Astrocyte of the cerebellum (primary cell): ENCODE data around the gene SLC66A1.

Source experiments
- DNase-seq: peaks from one replicate; pipeline ENCODE4 v3.0.0-alpha.2; 2011; ENCODE audit warnings: low read depth
- H3K4me3 ChIP-seq: 2 replicates; pipeline ENCODE4 v1.5.1; 2011; ENCODE audit warnings: mild to moderate bottlenecking, low read depth, low read length, moderate library complexity
- in situ Hi-C: cut with HindIII; loops from 2 replicates; pipeline ENCODE4 v1.10.0; 2017; ENCODE audit warnings: low sequenced_read_pairs
- TF ChIP-seq, protein P1 (sequence below): IDR thresholded peaks from 2 replicates; pipeline ENCODE4 v1.5.1; 2012; ENCODE audit warnings: low read length, low read depth, moderate library complexity, mild to moderate bottlenecking; ENCODE audit errors: missing control alignments

The SLC66A1 gene

DNA sequence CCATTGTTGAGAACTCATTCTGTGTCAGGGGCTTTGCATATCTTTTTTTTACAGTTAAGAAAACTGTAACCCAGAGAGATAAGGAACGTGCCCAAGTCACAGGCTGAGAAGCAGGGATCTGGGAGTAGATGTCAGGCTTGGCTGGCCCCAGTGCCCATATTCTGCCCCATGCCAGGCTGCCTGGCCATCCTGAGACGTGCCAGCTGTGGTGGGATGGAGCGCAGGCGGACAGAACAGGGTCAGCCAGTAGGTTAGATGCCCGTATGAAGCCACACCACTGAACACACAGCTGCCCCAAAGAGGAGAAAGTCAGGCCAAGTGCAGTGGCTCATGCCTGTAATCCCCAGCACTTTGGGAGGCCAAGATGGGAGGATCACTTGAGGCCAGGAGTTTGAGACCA is 55.9 kb downstream of the SLC66A1 start:
- H3K4me3 ChIP-seq: no peak overlapping the region
- in situ Hi-C loops: no loop called here
- no peak for DNase-seq
- TF ChIP-seq, protein P1, sequence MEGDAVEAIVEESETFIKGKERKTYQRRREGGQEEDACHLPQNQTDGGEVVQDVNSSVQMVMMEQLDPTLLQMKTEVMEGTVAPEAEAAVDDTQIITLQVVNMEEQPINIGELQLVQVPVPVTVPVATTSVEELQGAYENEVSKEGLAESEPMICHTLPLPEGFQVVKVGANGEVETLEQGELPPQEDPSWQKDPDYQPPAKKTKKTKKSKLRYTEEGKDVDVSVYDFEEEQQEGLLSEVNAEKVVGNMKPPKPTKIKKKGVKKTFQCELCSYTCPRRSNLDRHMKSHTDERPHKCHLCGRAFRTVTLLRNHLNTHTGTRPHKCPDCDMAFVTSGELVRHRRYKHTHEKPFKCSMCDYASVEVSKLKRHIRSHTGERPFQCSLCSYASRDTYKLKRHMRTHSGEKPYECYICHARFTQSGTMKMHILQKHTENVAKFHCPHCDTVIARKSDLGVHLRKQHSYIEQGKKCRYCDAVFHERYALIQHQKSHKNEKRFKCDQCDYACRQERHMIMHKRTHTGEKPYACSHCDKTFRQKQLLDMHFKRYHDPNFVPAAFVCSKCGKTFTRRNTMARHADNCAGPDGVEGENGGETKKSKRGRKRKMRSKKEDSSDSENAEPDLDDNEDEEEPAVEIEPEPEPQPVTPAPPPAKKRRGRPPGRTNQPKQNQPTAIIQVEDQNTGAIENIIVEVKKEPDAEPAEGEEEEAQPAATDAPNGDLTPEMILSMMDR: no peak

GRCh38 chr1:19368964-19369363 is 56.8 kb downstream of the SLC66A1 start:
- TF ChIP-seq, protein P1: no peak
- in situ Hi-C loops: no loop called here
- DNase-seq: no peak

DNA sequence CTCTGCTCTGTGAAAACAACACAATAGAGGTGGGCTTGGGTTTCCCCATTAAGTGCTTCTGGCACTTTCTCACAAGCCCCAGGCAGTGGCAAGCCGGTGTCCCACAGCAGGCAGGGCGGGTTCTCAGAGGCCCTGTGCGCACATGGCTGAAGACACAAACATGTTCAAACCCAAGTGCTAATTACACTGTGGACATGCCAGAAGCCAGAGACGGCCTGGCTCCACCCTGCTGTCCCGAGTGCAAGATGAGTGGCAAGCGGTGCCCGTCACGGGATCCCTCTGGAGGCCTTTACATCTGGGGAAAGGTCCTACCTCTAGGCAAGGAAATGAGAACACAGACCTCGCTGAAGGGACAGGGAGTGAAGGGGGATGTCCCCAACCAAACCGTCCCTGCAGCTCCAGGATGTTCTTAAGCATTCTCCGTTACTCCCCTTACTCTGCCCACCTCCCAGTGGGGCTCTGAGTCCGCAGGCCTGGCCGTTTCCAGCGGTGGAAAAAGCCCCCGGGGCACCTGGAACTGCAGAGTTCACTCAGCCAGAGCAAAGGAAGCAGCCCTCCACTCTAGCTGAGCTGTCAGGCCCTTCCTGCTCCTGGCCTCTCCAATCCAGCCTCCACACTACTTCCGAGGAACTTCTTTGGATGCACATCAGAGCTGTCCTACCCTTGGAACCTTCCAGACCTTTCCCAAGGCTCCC is 57.4 kb downstream of the SLC66A1 start:
- no peak for DNase-seq
- TF ChIP-seq, protein P1: no peak
- in situ Hi-C loops: no loop called here
- H3K4me3 ChIP-seq: no peak overlapping the region

More at GRCh38 chr1:19368964-19369363, 56.8 kb downstream of the SLC66A1 start:
- H3K4me3 ChIP-seq: no peak overlapping the region

DNA sequence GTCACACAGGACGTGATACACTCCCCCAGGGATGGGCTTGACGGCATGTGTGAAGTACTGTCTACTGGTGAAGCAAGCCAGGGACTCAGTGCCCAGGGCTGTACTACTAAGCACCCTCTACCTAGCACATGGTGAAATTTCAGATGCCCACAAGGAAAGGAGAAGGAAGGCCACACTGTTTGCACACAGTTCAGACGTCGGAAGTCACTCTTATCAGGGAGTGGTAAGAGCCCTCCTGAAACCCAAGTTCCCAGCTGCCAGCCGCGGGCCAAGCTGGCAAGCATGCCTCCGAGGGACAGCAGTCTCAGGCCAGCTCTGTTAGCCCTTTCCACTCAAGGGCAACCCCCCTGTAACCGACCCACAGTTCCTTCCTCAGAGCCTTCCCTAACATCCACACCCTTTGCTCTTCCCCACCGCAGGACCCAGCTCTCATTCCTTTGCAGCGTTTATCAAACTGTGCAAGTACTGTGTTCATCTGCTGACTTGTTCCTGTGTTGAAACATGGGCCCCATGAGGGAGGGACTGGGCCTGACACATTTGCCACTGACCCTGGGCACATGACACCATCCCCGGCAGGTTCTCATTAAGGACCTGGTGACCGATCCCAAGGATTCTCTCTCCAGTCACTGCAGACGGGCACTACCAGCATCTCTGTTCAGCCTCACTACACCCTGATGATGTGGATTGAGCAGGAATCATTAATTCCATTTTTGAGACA is 58.5 kb downstream of the SLC66A1 start:
- TF ChIP-seq, protein P1: no peak
- in situ Hi-C loops: no loop called here
- H3K4me3 ChIP-seq: no peak overlapping the region
- DNase-seq: no peak

- no peak overlapping the region for H3K4me3 ChIP-seq
- DNase-seq: no peak
- TF ChIP-seq, protein P1: no peak
- in situ Hi-C loops: no loop called here
Measured at GRCh38 chr1:19371226-19372135, 59.4 kb downstream of the SLC66A1 start.

- TF ChIP-seq, protein P1: no peak
- in situ Hi-C loops: no loop called here
- no peak overlapping the region for H3K4me3 ChIP-seq
- DNase-seq: no peak
Measured at GRCh38 chr1:19372136-19372514, 60.0 kb downstream of the SLC66A1 start.
